Activated naive CD4-positive, alpha-beta T cell treated with anti-CD3 and anti-CD28 coated beads, Interleukin-2, amount 50 U/mL, for 72 hours (primary cell): Measurements from ENCODE around the gene PTGFR. TPM values are rescaled to one million over a fixed set of nuclear protein-coding genes. Genes with fewer than 3 reads are reported as not detected.

Experiments
- ATAC-seq, 2 donors: fragments of 150-1000 bp; cut with Tn5 transposase; 2 replicates each; pipeline ENCODE4 v1.10.0; 2021; ENCODE audit warnings: mild to moderate bottlenecking in 2 of 2, moderate library complexity in 2 of 2
- DNase-seq, 2 donors: peaks; one replicate each; pipeline ENCODE4 v3.0.0; 2021 to 2022; ENCODE audit warnings: low spot score in 2 of 2
- H3K27ac Mint-ChIP-seq, 2 donors: one replicate each; pipeline ENCODE4 v1.8.0; 2022; ENCODE audit warnings: mild to moderate bottlenecking in 2 of 2, mixed read lengths in 2 of 2
- H3K36me3 Mint-ChIP-seq, 2 donors: one replicate each; pipeline ENCODE4 v1.8.0; 2022; ENCODE audit warnings: mixed read lengths in 2 of 2
- H3K9me3 Mint-ChIP-seq, 2 donors: one replicate each; pipeline ENCODE4 v1.8.0; 2022; ENCODE audit warnings: mixed read lengths in 2 of 2
- total RNA-seq, 2 donors: library from RNA; stranded (reverse); gene quantifications; one replicate each; pipeline ENCODE4 v1.2.3, GENCODE V29; 2022

PTGFR gene
- total RNA-seq, 2 donors from 2014 or later = not detected

DNA sequence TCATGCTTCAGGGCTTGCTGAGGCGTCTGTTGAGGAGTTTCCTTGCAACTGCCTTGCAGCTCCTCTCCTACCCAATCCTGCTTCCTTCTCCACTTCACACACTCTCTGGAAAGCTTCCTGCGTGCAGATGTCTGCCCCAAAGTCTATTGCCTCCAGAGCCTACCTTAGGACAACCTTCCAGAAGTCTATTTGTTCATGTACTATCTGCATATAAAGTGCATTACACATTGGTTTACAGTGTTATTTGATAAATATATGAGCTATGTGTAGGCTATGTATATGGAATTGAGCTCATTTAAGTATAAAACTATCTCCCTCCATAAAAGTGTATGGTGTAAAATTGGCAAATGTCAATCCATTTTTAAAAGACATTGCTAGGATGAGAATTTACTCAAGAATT, 9.8 kb downstream of the PTGFR start:
- ATAC-seq (no peak), DNase-seq (no peak)
- Mint-ChIP-seq H3K27ac (no peak overlapping the region), H3K36me3 (no peaks in the 10 kb centered on the region), H3K9me3 (no peaks in the 10 kb centered on the region)

DNA sequence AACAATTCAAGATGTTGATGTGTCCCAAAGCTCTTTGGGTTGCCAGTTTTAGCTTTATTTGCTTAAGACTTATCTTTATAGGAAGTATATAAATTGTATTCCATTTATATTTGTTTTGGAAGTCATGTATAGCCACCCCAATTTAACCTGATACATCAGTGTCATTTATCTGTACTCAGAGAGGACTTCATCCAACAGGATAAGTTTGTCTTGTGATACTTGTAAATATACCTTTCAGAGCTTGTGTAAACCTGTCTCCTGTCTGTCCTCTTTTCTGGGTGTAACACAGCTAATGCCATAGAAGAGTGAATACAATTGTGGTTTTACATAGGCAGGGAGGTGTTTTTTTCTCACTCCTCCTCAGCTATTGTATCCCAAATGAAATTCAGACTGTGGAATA, 10.4 kb downstream of the PTGFR start:
- DNase-seq (no peak), ATAC-seq (no peak)
- Mint-ChIP-seq H3K36me3 (no peaks in the 10 kb centered on the region), H3K27ac (no peak overlapping the region), H3K9me3 (no peaks in the 10 kb centered on the region)

GRCh38 chr1:78511334-78511733, 20.6 kb downstream of the PTGFR start:
- H3K9me3 Mint-ChIP-seq = peaks cover 15 to 22% of the 10 kb centered on the region in 2 donors
- no peak overlapping the region for H3K27ac Mint-ChIP-seq
- ATAC-seq (no peak), DNase-seq (no peak)
- peaks cover 0 to 13% of the 10 kb centered on the region in 2 donors for H3K36me3 Mint-ChIP-seq

- no peak overlapping the region for H3K27ac Mint-ChIP-seq
- H3K9me3 Mint-ChIP-seq = peaks cover 6 to 11% of the 10 kb centered on the region in 2 donors
- no peak for ATAC-seq
- no peak for DNase-seq
- peaks cover 0 to 6% of the 10 kb centered on the region in 2 donors for H3K36me3 Mint-ChIP-seq
Measured at GRCh38 chr1:78516716-78517115, 25.9 kb downstream of the PTGFR start.

- no peaks in the 10 kb centered on the region for H3K9me3 Mint-ChIP-seq
Measured at GRCh38 chr1:78519446-78519845, 28.7 kb downstream of the PTGFR start.

GRCh38 chr1:78520216-78520615, 29.4 kb downstream of the PTGFR start:
- Mint-ChIP-seq H3K9me3 (no peaks in the 10 kb centered on the region), H3K27ac (no peak overlapping the region), H3K36me3 (no peaks in the 10 kb centered on the region)
- DNase-seq (no peak), ATAC-seq (no peak)

More at GRCh38 chr1:78519446-78519845, 28.7 kb downstream of the PTGFR start:
- DNase-seq = no peak
- no peak overlapping the region for H3K27ac Mint-ChIP-seq
- no peaks in the 10 kb centered on the region for H3K36me3 Mint-ChIP-seq
- ATAC-seq = no peak

- no peak for DNase-seq
- no peaks in the 10 kb centered on the region for H3K36me3 Mint-ChIP-seq
- no peak overlapping the region for H3K27ac Mint-ChIP-seq
- ATAC-seq = no peak
- no peaks in the 10 kb centered on the region for H3K9me3 Mint-ChIP-seq
Measured at GRCh38 chr1:78520843-78521242, 30.1 kb downstream of the PTGFR start.

- Mint-ChIP-seq H3K36me3 (no peaks in the 10 kb centered on the region), H3K9me3 (no peaks in the 10 kb centered on the region), H3K27ac (no peak overlapping the region)
- ATAC-seq = no peak
- DNase-seq = no peak
Measured at GRCh38 chr1:78522136-78522535, 31.4 kb downstream of the PTGFR start.

DNA sequence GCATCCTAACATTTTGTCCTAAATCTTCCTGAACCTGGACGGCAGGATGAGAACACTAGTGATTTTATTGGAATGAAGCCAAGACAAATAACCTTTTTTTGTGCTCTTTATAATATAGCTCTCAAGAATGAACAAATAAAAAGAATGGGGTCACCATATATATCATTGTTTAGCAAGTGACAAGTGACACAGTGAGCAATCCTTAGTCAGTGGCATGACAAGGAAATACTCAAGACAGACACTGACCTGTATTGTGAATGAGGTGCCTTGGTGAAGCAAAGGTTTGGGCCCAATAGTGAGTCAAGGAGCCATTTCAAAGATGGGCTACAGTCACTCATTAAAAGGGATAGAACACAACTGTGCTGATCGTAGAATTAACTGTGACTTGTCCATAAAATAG, 35.7 kb downstream of the PTGFR start:
- Mint-ChIP-seq H3K36me3 (no peaks in the 10 kb centered on the region), H3K27ac (no peak overlapping the region), H3K9me3 (no peaks in the 10 kb centered on the region)
- no peak for ATAC-seq
- no peak for DNase-seq

DNA sequence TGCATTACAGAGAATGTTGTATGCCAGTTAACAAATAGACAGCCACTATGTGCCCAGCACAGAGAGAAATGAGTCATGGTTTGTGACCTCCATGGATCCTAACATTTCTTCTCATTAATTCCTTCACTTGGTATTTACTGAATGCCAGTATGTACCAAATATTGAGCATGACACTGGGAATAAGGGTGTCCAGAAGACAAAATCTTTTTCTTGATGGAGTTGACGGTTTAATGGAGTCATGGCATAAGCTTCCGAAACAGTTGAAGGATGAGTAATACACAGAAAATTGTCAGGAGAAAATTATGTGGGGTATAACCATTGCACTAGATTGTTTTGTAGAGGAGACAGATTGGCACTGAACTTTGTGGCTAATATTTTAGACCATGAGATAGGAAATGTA, 36.9 kb downstream of the PTGFR start:
- H3K36me3 Mint-ChIP-seq = no peaks in the 10 kb centered on the region
- H3K27ac Mint-ChIP-seq = no peak overlapping the region
- no peak for ATAC-seq
- no peaks in the 10 kb centered on the region for H3K9me3 Mint-ChIP-seq
- no peak for DNase-seq

GRCh38 chr1:78533527-78533926, 42.8 kb downstream of the PTGFR start:
- no peak overlapping the region for H3K27ac Mint-ChIP-seq
- DNase-seq (no peak), ATAC-seq (no peak)
- no peaks in the 10 kb centered on the region for H3K9me3 Mint-ChIP-seq
- H3K36me3 Mint-ChIP-seq = no peaks in the 10 kb centered on the region

DNA sequence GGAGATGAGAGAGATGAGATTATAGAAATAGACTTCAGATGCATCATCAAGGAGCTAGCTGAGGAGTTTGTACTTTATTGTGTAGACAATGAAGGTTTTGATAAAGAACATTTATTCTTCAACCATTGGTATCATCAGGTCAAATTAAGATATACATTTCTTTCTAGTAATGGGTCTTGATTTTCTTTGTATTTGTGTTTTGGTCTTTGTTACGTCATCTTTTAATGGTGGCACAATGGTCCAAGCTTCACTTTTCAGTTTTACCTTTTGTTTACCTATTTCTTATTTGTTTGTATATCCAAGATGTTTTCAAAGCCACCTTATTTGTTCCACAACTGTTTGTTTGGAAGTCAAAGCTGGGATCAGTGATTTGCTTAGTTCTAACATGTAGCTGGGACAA, 44.5 kb downstream of the PTGFR start:
- H3K27ac Mint-ChIP-seq = no peak overlapping the region
- no peak for ATAC-seq
- no peaks in the 10 kb centered on the region for H3K9me3 Mint-ChIP-seq
- no peaks in the 10 kb centered on the region for H3K36me3 Mint-ChIP-seq
- no peak for DNase-seq

DNA sequence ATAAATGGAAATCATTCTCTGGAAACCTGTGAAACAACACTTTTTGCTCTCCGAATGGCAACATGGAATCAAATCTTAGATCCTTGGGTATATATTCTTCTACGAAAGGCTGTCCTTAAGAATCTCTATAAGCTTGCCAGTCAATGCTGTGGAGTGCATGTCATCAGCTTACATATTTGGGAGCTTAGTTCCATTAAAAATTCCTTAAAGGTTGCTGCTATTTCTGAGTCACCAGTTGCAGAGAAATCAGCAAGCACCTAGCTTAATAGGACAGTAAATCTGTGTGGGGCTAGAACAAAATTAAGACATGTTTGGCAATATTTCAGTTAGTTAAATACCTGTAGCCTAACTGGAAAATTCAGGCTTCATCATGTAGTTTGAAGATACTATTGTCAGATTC, 45.7 kb downstream of the PTGFR start:
- peaks cover 0 to 3% of the 10 kb centered on the region in 2 donors for H3K36me3 Mint-ChIP-seq
- no peak for DNase-seq
- H3K27ac Mint-ChIP-seq = no peak overlapping the region
- no peak for ATAC-seq
- peaks cover 2 to 3% of the 10 kb centered on the region in 2 donors for H3K9me3 Mint-ChIP-seq

DNA sequence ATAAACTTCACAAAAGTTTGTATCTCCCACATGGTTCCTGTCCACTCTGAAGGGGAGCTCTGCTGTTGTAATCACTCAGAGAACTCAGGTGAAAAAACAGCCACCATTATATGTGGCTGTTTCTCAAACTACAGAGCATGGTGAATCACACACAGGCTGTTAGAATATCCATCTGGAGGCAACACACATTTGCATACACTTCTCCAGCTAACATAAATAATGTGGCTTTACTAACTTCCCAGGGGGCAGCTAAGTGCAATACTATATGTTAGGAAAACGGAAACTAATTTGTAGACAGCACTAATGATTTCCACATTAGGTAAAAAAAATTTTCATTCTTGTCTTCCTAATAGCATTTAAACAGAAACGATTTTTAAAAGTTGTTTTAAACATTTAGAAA, 49.3 kb downstream of the PTGFR start:
- H3K9me3 Mint-ChIP-seq = peaks cover 12 to 15% of the 10 kb centered on the region in 2 donors
- DNase-seq = no peak
- no peak overlapping the region for H3K27ac Mint-ChIP-seq
- H3K36me3 Mint-ChIP-seq = peaks cover 0 to 4% of the 10 kb centered on the region in 2 donors
- ATAC-seq = no peak

- Mint-ChIP-seq H3K36me3 (peaks cover 0 to 4% of the 10 kb centered on the region in 2 donors), H3K27ac (no peak overlapping the region), H3K9me3 (peaks cover 12 to 15% of the 10 kb centered on the region in 2 donors)
- ATAC-seq = no peak
- DNase-seq = no peak
Measured at GRCh38 chr1:78541479-78541878, 50.7 kb downstream of the PTGFR start.

GRCh38 chr1:78543941-78544643, 53.3 kb downstream of the PTGFR start:
- H3K27ac Mint-ChIP-seq = no peak overlapping the region

GRCh38 chr1:78547081-78547480, 56.3 kb downstream of the PTGFR start:
- no peak for DNase-seq
- peaks cover 11 to 17% of the 10 kb centered on the region in 2 donors for H3K9me3 Mint-ChIP-seq
- no peak for ATAC-seq
- H3K36me3 Mint-ChIP-seq = no peaks in the 10 kb centered on the region
- H3K27ac Mint-ChIP-seq = no peak overlapping the region

More at GRCh38 chr1:78543941-78544643, 53.3 kb downstream of the PTGFR start:
- ATAC-seq = no peak
- Mint-ChIP-seq H3K9me3 (peaks cover 12 to 15% of the 10 kb centered on the region in 2 donors), H3K36me3 (peaks cover 0 to 4% of the 10 kb centered on the region in 2 donors)
- no peak for DNase-seq

- Mint-ChIP-seq H3K9me3 (peaks cover 0 to 10% of the 10 kb centered on the region in 2 donors), H3K36me3 (peaks cover 0 to 5% of the 10 kb centered on the region in 2 donors), H3K27ac (no peak overlapping the region)
- DNase-seq = no peak
- ATAC-seq = no peak
Measured at GRCh38 chr1:78549331-78549730, 58.6 kb downstream of the PTGFR start.
